SJSA1 (cell line): Measurements from ENCODE around the gene CALCR. TPM values are rescaled to one million over a fixed set of nuclear protein-coding genes. Genes with fewer than 3 reads are reported as not detected.
"Not testable (repeated sequence)": the region's sequence is repeated elsewhere in the genome, so short reads cannot be mapped to it uniquely, and the experiment has no call there.

Source experiments
- DNase-seq, 2 experiments: peaks; one replicate each; pipeline ENCODE4 v3.0.0-alpha.2; 2015 to 2020; ENCODE audit warnings: low spot score in 2 of 2, low read depth in 1 of 2
- H3K27ac ChIP-seq: fragments of 250-450 bp; sonication (Bioruptor Pico); 2 replicates; pipeline ENCODE4 v1.5.1; 2020; ENCODE audit warnings: mild to moderate bottlenecking, moderate library complexity
- H3K27me3 ChIP-seq: fragments of 250-450 bp; sonication (Bioruptor Pico); replicated peaks from 2 replicates; pipeline ENCODE4 v1.5.1; 2020; ENCODE audit warnings: mild to moderate bottlenecking, moderate library complexity
- H3K36me3 ChIP-seq: fragments of 250-450 bp; sonication (Bioruptor Pico); 2 replicates; pipeline ENCODE4 v1.5.1; 2020; ENCODE audit warnings: mild to moderate bottlenecking
- H3K4me1 ChIP-seq: fragments of 250-450 bp; sonication (Bioruptor Pico); replicated peaks from 2 replicates; pipeline ENCODE4 v1.6.1; 2021; ENCODE audit warnings: mild to moderate bottlenecking
- H3K4me3 ChIP-seq: fragments of 250-450 bp; sonication (Bioruptor Pico); 2 replicates; pipeline ENCODE4 v1.5.1; 2020; ENCODE audit warnings: mild to moderate bottlenecking
- H3K9me3 ChIP-seq: fragments of 250-450 bp; sonication (Bioruptor Pico); replicated peaks from 2 replicates; pipeline ENCODE4 v1.5.1; 2020; ENCODE audit warnings: mild to moderate bottlenecking
- total RNA-seq: library from RNA; depleted of rRNA; stranded (reverse); fragments of >200 nt; shearing (Covaris generic); gene quantifications from 2 replicates; pipeline ENCODE4 v1.2.3, GENCODE V29; 2014

The CALCR gene
- total RNA-seq, 1 experiment from 2014 or later: not detected

DNA sequence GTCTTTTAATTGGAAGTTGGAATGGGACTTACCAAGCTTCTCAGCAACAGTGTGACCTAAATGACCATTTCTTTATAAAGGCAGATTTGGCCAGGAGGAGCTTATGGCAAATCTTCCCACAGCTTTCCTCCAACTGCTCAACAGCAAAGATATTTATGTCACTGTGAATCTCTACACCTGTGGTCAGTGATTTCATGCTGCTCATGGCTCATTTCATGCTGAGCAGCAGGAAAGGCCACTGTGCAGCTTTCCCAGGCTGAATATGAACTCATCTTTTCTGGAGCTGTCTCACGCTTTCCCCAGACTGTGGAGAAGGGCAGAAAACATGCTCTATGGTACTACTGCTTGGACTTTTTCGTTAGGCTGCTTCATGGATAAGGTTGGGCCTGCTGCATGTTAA is 29.8 kb downstream of the CALCR start:
- H3K4me1 ChIP-seq: no peaks in the 10 kb centered on the region
- no peaks in the 10 kb centered on the region for H3K9me3 ChIP-seq
- no peak overlapping the region for H3K4me3 ChIP-seq
- no peak for DNase-seq
- H3K36me3 ChIP-seq: no peaks in the 10 kb centered on the region
- H3K27me3 ChIP-seq: peaks cover 18% of the 10 kb centered on the region
- no peak overlapping the region for H3K27ac ChIP-seq

- no peak for DNase-seq
- peaks cover 15% of the 10 kb centered on the region for H3K27me3 ChIP-seq
- no peak overlapping the region for H3K27ac ChIP-seq
Measured at GRCh38 chr7:93538061-93538460, 36.5 kb downstream of the CALCR start.

DNA sequence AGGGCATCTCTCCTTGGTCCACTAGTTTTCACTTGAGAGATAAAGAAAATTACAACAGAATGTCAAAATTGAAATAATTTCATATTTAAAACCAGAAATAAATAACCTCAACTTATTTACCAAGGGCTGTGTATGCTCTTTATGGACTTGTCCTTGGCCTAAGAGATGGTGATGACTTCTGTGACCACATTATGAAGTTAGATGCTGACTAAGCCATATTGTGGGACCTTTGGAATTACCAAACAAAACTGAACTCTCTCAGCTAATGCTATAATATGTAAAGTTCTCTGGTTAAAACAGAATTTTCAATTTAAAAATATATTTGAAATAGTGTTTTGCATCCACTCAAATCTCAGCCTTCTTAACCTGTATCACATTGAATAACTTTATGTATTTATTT is 38.9 kb downstream of the CALCR start:
- DNase-seq: no peak
- H3K27me3 ChIP-seq: 0 out of 2 replicates have a peak, but pooled peaks cover 3% of the 10 kb centered on the region

More at GRCh38 chr7:93538061-93538460, 36.5 kb downstream of the CALCR start:
- Histone ChIP-seq H3K4me3 (no peak overlapping the region), H3K36me3 (no peaks in the 10 kb centered on the region), H3K9me3 (no peaks in the 10 kb centered on the region), H3K4me1 (no peaks in the 10 kb centered on the region)

DNA sequence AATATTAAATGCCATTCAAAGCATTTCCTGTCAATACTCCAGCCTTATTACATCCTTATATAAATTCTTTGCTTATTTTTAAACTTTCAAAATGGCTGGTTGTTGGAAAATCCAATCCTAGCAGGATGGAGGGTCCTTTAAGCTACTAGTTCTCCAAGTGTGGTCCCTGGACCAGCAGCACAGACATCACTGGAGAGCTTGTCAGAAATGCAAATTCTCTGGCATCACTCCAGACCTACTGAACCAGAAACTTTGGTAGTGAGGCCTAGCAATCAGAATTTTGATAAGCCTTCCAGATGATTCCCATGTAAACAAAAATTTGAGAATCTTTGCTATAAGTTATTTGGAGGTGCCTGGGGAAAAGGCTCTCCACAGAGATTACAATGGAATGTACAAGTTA is 43.8 kb downstream of the CALCR start:
- H3K27me3 ChIP-seq: no peaks in the 10 kb centered on the region

More for the DNA sequence above, 38.9 kb downstream of the CALCR start:
- Histone ChIP-seq H3K36me3 (no peaks in the 10 kb centered on the region), H3K27ac (no peak overlapping the region), H3K4me3 (no peak overlapping the region), H3K4me1 (no peaks in the 10 kb centered on the region), H3K9me3 (no peaks in the 10 kb centered on the region)

GRCh38 chr7:93516834-93517233 is 57.7 kb downstream of the CALCR start:
- no peaks in the 10 kb centered on the region for H3K9me3 ChIP-seq
- H3K27me3 ChIP-seq: no peaks in the 10 kb centered on the region; the same call in 1 of the 2 replicates
- H3K36me3 ChIP-seq: no peaks in the 10 kb centered on the region
- no peak overlapping the region for H3K27ac ChIP-seq
- DNase-seq: no peak
- H3K4me3 ChIP-seq: no peak overlapping the region
- H3K4me1 ChIP-seq: no peaks in the 10 kb centered on the region

More for the DNA sequence above, 43.8 kb downstream of the CALCR start:
- no peak overlapping the region for H3K27ac ChIP-seq
- no peak overlapping the region for H3K4me3 ChIP-seq
- no peaks in the 10 kb centered on the region for H3K4me1 ChIP-seq
- no peaks in the 10 kb centered on the region for H3K9me3 ChIP-seq
- H3K36me3 ChIP-seq: no peaks in the 10 kb centered on the region
- DNase-seq: no peak

DNA sequence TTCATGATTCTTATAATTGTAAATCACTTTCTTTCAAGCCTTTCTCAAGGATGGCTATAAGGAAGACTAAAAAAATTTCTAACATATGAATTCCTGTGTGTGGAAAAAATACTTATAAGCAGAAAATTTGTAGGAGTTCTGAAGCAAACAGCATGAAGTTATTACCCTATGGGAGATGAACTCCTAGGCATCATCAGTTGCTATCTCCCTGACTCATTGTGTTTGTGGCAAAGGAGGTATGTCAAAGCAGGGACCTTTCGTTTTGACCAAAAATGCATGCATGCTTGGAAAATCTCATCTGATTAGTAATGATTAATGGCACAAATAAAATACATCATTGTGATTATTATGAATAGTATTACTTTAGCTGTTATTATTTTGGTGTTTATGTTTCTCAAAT is 59.4 kb downstream of the CALCR start:
- DNase-seq: no peak
- Histone ChIP-seq H3K27me3 (no peaks in the 10 kb centered on the region; the same call in 1 of the 2 replicates), H3K4me3 (no peak overlapping the region), H3K4me1 (no peaks in the 10 kb centered on the region), H3K36me3 (no peaks in the 10 kb centered on the region), H3K27ac (no peak overlapping the region), H3K9me3 (no peaks in the 10 kb centered on the region)

DNA sequence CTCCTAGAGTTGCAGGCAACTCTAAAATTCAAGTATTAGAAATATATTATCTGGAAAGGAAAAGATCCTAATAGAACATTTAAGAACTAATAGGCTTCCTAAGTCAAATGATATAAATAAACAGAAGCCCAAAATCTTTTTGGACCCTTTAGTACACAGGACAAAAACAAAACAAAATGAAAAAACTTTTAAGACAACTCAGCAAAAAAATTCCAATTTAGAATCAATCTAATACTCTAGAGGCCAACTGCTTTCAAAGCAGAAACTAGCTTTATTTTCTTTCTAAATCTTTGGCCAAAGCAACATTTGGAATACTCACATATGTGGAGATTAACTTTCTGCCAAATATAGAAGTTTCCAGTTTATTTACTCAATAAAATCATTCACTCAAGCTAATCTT is 65.2 kb downstream of the CALCR start:
- no peaks in the 10 kb centered on the region for H3K4me1 ChIP-seq
- no peak overlapping the region for H3K27ac ChIP-seq
- H3K9me3 ChIP-seq: no peaks in the 10 kb centered on the region
- no peak for DNase-seq
- no peaks in the 10 kb centered on the region for H3K36me3 ChIP-seq
- no peak overlapping the region for H3K4me3 ChIP-seq
- H3K27me3 ChIP-seq: no peaks in the 10 kb centered on the region; the same call in 1 of the 2 replicates

GRCh38 chr7:93503088-93503487 is 71.4 kb downstream of the CALCR start:
- no peaks in the 10 kb centered on the region for H3K9me3 ChIP-seq
- H3K27me3 ChIP-seq: no peaks in the 10 kb centered on the region; the same call in 1 of the 2 replicates
- DNase-seq: no peak
- no peaks in the 10 kb centered on the region for H3K36me3 ChIP-seq
- no peak overlapping the region for H3K4me3 ChIP-seq
- no peak overlapping the region for H3K27ac ChIP-seq
- no peaks in the 10 kb centered on the region for H3K4me1 ChIP-seq

DNA sequence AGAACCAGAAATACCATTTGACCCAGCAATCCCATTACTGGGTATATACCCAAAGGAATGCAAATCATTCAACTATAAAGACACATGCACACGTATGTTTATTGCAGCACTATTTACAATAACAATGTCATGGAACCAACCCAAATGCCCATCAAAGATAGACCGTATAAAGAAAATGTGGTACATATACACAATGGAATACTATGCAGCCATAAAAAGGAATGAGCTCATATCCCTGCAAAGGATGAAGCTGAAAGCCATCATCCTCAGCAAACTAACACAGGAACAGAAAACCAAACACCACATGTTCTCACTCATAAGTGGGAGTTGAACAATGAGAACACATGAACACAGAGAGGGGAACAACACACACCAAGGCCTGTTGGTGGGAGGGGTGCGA is 82.7 kb downstream of the CALCR start:
- H3K27ac ChIP-seq, DNase-seq, H3K36me3 ChIP-seq, H3K4me3 ChIP-seq, H3K4me1 ChIP-seq, H3K27me3 ChIP-seq, H3K9me3 ChIP-seq: not testable (repeated sequence)

DNA sequence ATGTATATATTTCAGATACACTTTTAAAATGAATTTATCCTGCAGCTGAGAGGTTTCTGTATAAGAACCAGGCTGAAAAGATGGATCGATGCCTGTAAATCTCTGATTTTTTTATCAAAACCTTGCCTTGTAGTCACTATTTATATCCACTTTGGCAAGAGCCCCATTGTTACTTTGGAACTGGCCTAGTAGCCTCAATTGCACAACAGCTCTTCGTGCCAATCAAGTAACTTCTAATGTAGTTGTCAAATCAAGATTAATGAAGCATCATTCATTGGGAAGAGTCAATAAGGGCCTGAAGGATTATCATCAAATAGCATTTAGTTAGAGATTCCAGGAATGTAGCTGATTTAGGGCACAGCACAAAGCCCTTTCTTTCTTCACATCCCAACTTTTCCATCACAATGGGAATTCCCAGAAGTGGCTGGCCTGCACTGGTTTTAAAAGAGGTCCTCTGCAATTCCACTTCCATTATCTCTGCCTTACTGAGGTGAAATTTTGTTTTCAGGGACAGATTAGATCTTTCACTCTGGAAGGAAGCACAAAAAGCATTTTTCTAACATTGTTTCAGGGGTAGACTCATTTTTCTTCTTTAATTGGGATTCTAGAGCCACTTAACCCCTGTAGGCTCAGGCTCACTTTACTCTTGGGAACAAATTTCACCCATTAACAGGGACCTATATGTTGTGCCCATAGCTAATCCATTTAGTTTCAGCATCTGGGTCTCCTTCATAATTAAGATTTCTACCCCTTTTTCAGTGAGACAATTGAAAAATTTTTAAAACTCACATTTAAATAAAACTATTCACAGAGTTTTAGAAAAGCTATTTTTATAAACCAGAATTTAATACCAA is 97.8 kb downstream of the CALCR start:
- Histone ChIP-seq H3K36me3 (no peaks in the 10 kb centered on the region), H3K27ac (no peak overlapping the region), H3K27me3 (no peaks in the 10 kb centered on the region), H3K9me3 (no peaks in the 10 kb centered on the region), H3K4me1 (no peaks in the 10 kb centered on the region), H3K4me3 (no peak overlapping the region)
- no peak for DNase-seq

- Histone ChIP-seq H3K4me3 (no peak overlapping the region), H3K9me3 (no peaks in the 10 kb centered on the region), H3K4me1 (no peaks in the 10 kb centered on the region), H3K27me3 (no peaks in the 10 kb centered on the region), H3K36me3 (no peaks in the 10 kb centered on the region), H3K27ac (no peak overlapping the region)
- DNase-seq: no peak
Measured at GRCh38 chr7:93475811-93476210, 98.7 kb downstream of the CALCR start.

DNA sequence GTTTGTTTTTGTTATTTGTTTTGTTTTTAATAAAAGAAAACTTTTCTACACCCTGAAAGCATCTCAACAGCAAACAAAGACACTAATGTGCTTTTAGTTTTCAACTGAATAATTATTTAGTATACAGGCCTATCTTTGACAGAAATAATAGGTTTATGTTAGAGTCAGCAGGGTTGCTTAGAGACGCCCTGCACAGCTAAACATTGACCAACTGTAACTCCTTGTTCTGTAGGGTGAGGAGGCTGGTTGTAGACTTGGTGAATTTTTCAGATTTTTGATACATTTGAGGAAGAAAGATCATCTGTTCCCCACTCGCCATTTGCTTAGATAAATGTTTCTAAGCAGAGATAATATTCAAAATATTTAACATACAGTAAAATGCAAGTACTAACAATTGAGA is 103.1 kb downstream of the CALCR start:
- no peak for DNase-seq
- H3K36me3 ChIP-seq: no peaks in the 10 kb centered on the region
- no peak overlapping the region for H3K4me3 ChIP-seq
- H3K27me3 ChIP-seq: peaks cover 5% of the 10 kb centered on the region; the same call in 1 of the 2 replicates
- H3K9me3 ChIP-seq: no peaks in the 10 kb centered on the region
- H3K27ac ChIP-seq: no peak overlapping the region
- no peaks in the 10 kb centered on the region for H3K4me1 ChIP-seq

DNA sequence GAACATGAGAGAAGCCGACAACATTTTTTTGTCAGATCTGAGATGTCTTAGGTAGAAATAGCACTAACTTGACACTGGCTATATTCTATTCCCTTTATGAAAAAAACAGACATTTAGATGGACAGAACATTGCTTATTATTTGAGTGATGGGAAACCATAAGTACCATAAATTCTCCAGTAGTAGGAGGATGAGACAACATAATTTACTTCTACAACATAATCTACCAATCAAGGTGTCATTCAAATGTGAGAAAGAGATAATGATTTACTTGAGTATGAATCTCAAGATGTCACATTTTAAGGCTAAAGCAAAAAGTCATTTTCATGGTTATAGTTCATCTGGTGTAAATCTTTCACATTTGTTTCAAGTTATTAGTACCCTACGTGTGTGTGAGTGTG is 110.8 kb downstream of the CALCR start:
- no peak overlapping the region for H3K27ac ChIP-seq
- no peaks in the 10 kb centered on the region for H3K9me3 ChIP-seq
- no peaks in the 10 kb centered on the region for H3K4me1 ChIP-seq
- no peaks in the 10 kb centered on the region for H3K36me3 ChIP-seq
- H3K27me3 ChIP-seq: peaks cover 3% of the 10 kb centered on the region; the same call in 1 of the 2 replicates
- H3K4me3 ChIP-seq: no peak overlapping the region
- no peak for DNase-seq

DNA sequence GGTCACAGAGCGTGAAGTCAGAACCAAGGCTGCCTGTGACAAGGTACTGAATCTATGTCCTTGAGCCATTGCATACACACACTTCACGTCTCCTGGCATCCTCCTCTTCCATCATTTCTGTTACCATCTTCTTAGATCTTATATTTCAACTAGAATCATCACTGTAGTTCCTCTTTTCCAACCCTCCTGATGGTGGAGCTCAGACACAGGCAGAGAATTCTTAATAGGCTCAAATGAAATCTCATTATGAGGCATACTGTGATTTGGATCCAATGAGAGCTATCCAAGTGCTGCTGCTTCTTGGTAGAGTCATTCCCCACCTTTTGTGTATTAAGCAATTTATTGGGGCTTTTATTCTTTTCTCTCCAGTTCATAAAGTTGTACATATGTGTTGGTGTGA is 113.2 kb downstream of the CALCR start:
- H3K27me3 ChIP-seq: peaks cover 5% of the 10 kb centered on the region
- no peaks in the 10 kb centered on the region for H3K9me3 ChIP-seq
- no peak overlapping the region for H3K27ac ChIP-seq
- DNase-seq: no peak
- H3K4me1 ChIP-seq: no peaks in the 10 kb centered on the region
- H3K4me3 ChIP-seq: no peak overlapping the region
- H3K36me3 ChIP-seq: no peaks in the 10 kb centered on the region
